ENCODE measurements around the gene UTP14A. TPM values are rescaled to one million over a fixed set of nuclear protein-coding genes. Genes with fewer than 3 reads are reported as not detected.

The UTP14A gene
- total and polyA plus RNA-seq, 2 donors (not counting 1 experiment from before 2014, with no cell fraction given): 6.0 to 21.5 TPM

DNA sequence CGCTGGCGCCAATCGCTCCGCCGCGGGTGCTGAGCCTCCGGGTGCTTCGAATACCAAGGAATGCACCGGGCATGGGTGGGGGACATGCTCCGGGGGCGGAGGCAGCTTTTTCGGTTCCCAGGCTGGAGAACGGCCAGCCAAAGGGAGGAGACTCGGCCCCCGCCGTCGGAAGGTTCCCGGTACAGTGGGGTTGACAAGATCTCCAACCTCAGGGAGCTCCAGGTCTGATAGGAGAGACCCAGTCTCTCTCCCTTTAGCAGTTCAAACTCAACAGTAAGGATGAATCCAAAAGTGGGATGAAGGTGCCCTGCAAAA lies 47.3 kb downstream of the UTP14A start:
- ChIA-PET CTCF (interaction anchor here (0.9 to 1.1 kb wide), 2 partner anchors 8 to 71 kb away, joined by 3 read pairs; no protein-coding TSS in a partner anchor), POLR2A (interaction anchor here (0.6 kb wide), 2 partner anchors 29 to 288 kb away, joined by 3 to 10 read pairs; partner anchors contain the start of gene BCORL1)
- Histone ChIP-seq H3K4me3 (ENCODE audit: control extremely low read depth in 1 of 5, extremely low read depth in 1 of 5, insufficient read depth in 1 of 5, low read depth in 2 of 5, low read length in 4 of 5) (peak overlapping the region in 4 of 5 experiments; percentile 50 to 70 (median 54)), H3K9ac (ENCODE audit: low read length) (peak overlapping the region; percentile 64), H3K79me2 (ENCODE audit: control insufficient read depth, insufficient read depth, low read length) (no peaks in the 10 kb centered on the region), H3K4me1 (ENCODE audit: control insufficient read depth in 2 of 2, insufficient read depth in 2 of 2, low read length in 2 of 2) (peaks cover 8 to 27% of the 10 kb centered on the region in 2 donors), H3K36me3 (replicated peaks in 1 of 2; ENCODE audit: control extremely low read depth in 1 of 2, control insufficient read depth in 1 of 2, extremely low read depth in 1 of 2, insufficient read depth in 2 of 2, low read length in 1 of 2) (no peaks in the 10 kb centered on the region), H2AFZ (ENCODE audit: insufficient read depth, low read depth, low read length, poor library complexity, severe bottlenecking) (peak overlapping the region; percentile 81), H3K4me2 (replicated peaks; ENCODE audit: low read depth, low read length, poor library complexity, severe bottlenecking) (peak overlapping the region; percentile 88), H3K9me3 (ENCODE audit: control extremely low read depth in 1 of 3, control insufficient read depth in 2 of 3, insufficient read depth in 1 of 3, low read length in 2 of 3) (peaks cover 0 to 4% (median 0%) of the 10 kb centered on the region in 3 donors), H3K27ac (ENCODE audit: low read length in 2 of 2) (no peak overlapping the region), H3K27me3 (replicated peaks in 1 of 4; ENCODE audit: control extremely low read depth in 1 of 4, control insufficient read depth in 3 of 4, insufficient read depth in 4 of 4, low read length in 3 of 4) (no peaks in the 10 kb centered on the region), H4K20me1 (ENCODE audit: control insufficient read depth, insufficient read depth, low read length, poor library complexity, severe bottlenecking) (no peaks in the 10 kb centered on the region)
- H3K27me3 Mint-ChIP-seq: no peaks in the 10 kb centered on the region
- peaks cover 22% of the 10 kb centered on the region for H3K4me1 Mint-ChIP-seq
- TF ChIP-seq EZH2 (IDR thresholded peaks at IDR 0.05; ENCODE audit: borderline replicate concordance, insufficient read depth, low read depth, low read length, poor library complexity, severe bottlenecking): no peak
- 0% methylated on average over 9 of the region's 18 CpGs for WGBS (ENCODE audit: insufficient coverage)
- H3K9me3 Mint-ChIP-seq (ENCODE audit: insufficient read depth): no peaks in the 10 kb centered on the region
- no peak for ATAC-seq (ENCODE audit: low read depth)
- peak overlapping the region; percentile 93 for H3K27ac Mint-ChIP-seq
- DNase-seq: no peak
- peak overlapping the region; percentile 74 for H3K4me3 Mint-ChIP-seq
- intact Hi-C loops (cut with micrococcal nuclease): loop anchor here (1.0 kb wide), 1 partner anchor 29 kb away; the partner anchor contains the start of gene BCORL1

DNA sequence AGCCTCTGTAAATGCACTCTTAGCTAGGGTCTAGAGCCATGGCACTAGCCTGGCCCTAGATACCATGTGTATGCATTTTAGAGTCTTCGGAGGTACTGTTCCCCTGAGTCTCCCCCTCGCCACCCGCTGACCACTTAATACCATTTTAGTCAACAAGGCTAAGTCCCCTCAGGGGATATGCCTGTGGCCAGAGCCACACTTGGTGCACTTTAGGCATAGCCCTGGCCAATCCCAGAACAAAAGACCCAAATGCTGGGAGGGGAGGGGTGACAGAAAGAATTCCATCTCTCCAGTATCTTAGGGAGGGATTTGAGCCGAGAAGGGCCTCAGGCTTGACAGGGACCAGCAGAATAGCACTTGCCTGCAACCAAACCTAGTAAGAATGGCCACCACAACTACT lies 47.9 kb downstream of the UTP14A start:
- Histone ChIP-seq H3K36me3 (replicated peaks in 1 of 2; ENCODE audit: control extremely low read depth in 1 of 2, control insufficient read depth in 1 of 2, extremely low read depth in 1 of 2, insufficient read depth in 2 of 2, low read length in 1 of 2) (no peaks in the 10 kb centered on the region), H3K9me3 (ENCODE audit: control extremely low read depth in 1 of 3, control insufficient read depth in 2 of 3, insufficient read depth in 1 of 3, low read length in 2 of 3) (peaks cover 0 to 4% (median 0%) of the 10 kb centered on the region in 3 donors), H3K9ac (ENCODE audit: low read length) (no peak overlapping the region), H3K4me3 (ENCODE audit: control extremely low read depth in 1 of 5, extremely low read depth in 1 of 5, insufficient read depth in 1 of 5, low read depth in 2 of 5, low read length in 4 of 5) (no peak overlapping the region), H3K4me2 (replicated peaks; ENCODE audit: low read depth, low read length, poor library complexity, severe bottlenecking) (no peak overlapping the region), H3K27ac (ENCODE audit: low read length in 2 of 2) (no peak overlapping the region), H4K20me1 (ENCODE audit: control insufficient read depth, insufficient read depth, low read length, poor library complexity, severe bottlenecking) (no peaks in the 10 kb centered on the region), H3K27me3 (replicated peaks in 1 of 4; ENCODE audit: control extremely low read depth in 1 of 4, control insufficient read depth in 3 of 4, insufficient read depth in 4 of 4, low read length in 3 of 4) (no peaks in the 10 kb centered on the region), H2AFZ (ENCODE audit: insufficient read depth, low read depth, low read length, poor library complexity, severe bottlenecking) (no peak overlapping the region), H3K79me2 (ENCODE audit: control insufficient read depth, insufficient read depth, low read length) (no peaks in the 10 kb centered on the region), H3K4me1 (ENCODE audit: control insufficient read depth in 2 of 2, insufficient read depth in 2 of 2, low read length in 2 of 2) (peaks cover 8 to 29% of the 10 kb centered on the region in 2 donors)
- intact Hi-C loops (cut with micrococcal nuclease): loop anchor here (1.0 kb wide), 1 partner anchor 28 kb away; the partner anchor contains the start of gene BCORL1
- ATAC-seq (ENCODE audit: low read depth) (no peak), DNase-seq (no peak)
- ChIA-PET POLR2A (interaction anchor here (0.6 kb wide), 1 partner anchor 288 kb away, joined by 10 read pairs; no protein-coding TSS in a partner anchor), CTCF (interaction anchor here (0.9 to 1.1 kb wide), 2 partner anchors 8 to 70 kb away, joined by 3 read pairs; no protein-coding TSS in a partner anchor)
- H3K27ac Mint-ChIP-seq: peak overlapping the region; percentile 15
- H3K4me1 Mint-ChIP-seq: peaks cover 27% of the 10 kb centered on the region
- H3K4me3 Mint-ChIP-seq: peak overlapping the region; percentile 74
- no peak for TF ChIP-seq EZH2 (IDR thresholded peaks at IDR 0.05; ENCODE audit: borderline replicate concordance, insufficient read depth, low read depth, low read length, poor library complexity, severe bottlenecking)
- TF ChIP-seq, protein P1, sequence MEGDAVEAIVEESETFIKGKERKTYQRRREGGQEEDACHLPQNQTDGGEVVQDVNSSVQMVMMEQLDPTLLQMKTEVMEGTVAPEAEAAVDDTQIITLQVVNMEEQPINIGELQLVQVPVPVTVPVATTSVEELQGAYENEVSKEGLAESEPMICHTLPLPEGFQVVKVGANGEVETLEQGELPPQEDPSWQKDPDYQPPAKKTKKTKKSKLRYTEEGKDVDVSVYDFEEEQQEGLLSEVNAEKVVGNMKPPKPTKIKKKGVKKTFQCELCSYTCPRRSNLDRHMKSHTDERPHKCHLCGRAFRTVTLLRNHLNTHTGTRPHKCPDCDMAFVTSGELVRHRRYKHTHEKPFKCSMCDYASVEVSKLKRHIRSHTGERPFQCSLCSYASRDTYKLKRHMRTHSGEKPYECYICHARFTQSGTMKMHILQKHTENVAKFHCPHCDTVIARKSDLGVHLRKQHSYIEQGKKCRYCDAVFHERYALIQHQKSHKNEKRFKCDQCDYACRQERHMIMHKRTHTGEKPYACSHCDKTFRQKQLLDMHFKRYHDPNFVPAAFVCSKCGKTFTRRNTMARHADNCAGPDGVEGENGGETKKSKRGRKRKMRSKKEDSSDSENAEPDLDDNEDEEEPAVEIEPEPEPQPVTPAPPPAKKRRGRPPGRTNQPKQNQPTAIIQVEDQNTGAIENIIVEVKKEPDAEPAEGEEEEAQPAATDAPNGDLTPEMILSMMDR (IDR thresholded peaks at IDR 0.05): no peak
- no CpG with 5 or more reads among the region's 4 CpGs for WGBS (ENCODE audit: insufficient coverage)
- H3K9me3 Mint-ChIP-seq (ENCODE audit: insufficient read depth): no peaks in the 10 kb centered on the region
- H3K27me3 Mint-ChIP-seq: no peaks in the 10 kb centered on the region

Data from B cell (primary cell).